ENCODE measurements around the gene POC1A. TPM values are rescaled to one million over a fixed set of nuclear protein-coding genes. Genes with fewer than 3 reads are reported as not detected.

Gene POC1A
- total RNA-seq, 1 experiment from 2014 or later, result 32.2 TPM

DNA sequence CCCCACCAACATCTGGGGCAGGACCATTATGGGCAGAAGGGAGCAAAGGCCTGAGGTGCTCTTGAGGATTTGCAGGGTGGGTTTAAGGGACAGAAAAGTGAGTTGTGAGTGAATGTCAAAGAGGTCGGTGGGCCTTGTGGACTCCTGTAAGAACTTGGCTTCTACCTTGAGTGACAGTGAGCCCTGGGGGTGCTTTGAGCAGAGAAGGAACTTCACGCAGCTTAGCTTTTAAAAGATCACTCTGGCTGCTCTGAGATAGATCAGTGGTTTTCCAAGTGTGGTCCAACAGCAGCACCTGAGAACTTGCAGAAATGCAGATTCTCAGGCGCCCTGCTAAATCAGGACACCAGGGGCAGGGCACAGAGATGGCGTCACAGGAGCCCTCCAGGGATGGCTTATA is 28.5 kb upstream of the POC1A start:
- Histone ChIP-seq H3K27me3 (replicated peaks; ENCODE audit: control insufficient read depth, insufficient read depth, low read length) (no peaks in the 10 kb centered on the region), H3K36me3 (ENCODE audit: control insufficient read depth, insufficient read depth, low read length) (no peaks in the 10 kb centered on the region), H3K4me3 (ENCODE audit: low read depth, low read length) (no peak overlapping the region), H3K9me3 (no peaks in the 10 kb centered on the region), H3K4me1 (no peaks in the 10 kb centered on the region)
- H3K9me3 Mint-ChIP-seq (ENCODE audit: unreplicated experiment), result no peaks in the 10 kb centered on the region
- TF ChIP-seq, protein P1, sequence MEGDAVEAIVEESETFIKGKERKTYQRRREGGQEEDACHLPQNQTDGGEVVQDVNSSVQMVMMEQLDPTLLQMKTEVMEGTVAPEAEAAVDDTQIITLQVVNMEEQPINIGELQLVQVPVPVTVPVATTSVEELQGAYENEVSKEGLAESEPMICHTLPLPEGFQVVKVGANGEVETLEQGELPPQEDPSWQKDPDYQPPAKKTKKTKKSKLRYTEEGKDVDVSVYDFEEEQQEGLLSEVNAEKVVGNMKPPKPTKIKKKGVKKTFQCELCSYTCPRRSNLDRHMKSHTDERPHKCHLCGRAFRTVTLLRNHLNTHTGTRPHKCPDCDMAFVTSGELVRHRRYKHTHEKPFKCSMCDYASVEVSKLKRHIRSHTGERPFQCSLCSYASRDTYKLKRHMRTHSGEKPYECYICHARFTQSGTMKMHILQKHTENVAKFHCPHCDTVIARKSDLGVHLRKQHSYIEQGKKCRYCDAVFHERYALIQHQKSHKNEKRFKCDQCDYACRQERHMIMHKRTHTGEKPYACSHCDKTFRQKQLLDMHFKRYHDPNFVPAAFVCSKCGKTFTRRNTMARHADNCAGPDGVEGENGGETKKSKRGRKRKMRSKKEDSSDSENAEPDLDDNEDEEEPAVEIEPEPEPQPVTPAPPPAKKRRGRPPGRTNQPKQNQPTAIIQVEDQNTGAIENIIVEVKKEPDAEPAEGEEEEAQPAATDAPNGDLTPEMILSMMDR (IDR thresholded peaks at IDR 0.05; ENCODE audit: insufficient read depth in 1 of 2, low read depth in 1 of 2, low read length in 1 of 2, severe bottlenecking in 1 of 2, unreplicated experiment in 1 of 2), result no peak
- no peaks in the 10 kb centered on the region for H3K27me3 Mint-ChIP-seq (ENCODE audit: insufficient read depth, unreplicated experiment)
- H3K27ac Mint-ChIP-seq (ENCODE audit: unreplicated experiment), result no peak overlapping the region
- no TSS peak for BruUV-seq (replicated peaks)
- no peak for DNase-seq
- H3K4me1 Mint-ChIP-seq (ENCODE audit: low read depth, unreplicated experiment), result no peaks in the 10 kb centered on the region
- intact Hi-C loops (cut with micrococcal nuclease; ENCODE audit: unreplicated experiment), result no loop called here
- ChIA-PET POLR2A (no interaction called here), CTCF (interaction anchor here (0.9 kb wide), 1 partner anchor 8 kb away, joined by 4 read pairs; no protein-coding TSS in a partner anchor)
- H3K36me3 Mint-ChIP-seq (ENCODE audit: insufficient read depth, unreplicated experiment), result no peaks in the 10 kb centered on the region
- H3K4me3 Mint-ChIP-seq (ENCODE audit: unreplicated experiment), result no peak overlapping the region

DNA sequence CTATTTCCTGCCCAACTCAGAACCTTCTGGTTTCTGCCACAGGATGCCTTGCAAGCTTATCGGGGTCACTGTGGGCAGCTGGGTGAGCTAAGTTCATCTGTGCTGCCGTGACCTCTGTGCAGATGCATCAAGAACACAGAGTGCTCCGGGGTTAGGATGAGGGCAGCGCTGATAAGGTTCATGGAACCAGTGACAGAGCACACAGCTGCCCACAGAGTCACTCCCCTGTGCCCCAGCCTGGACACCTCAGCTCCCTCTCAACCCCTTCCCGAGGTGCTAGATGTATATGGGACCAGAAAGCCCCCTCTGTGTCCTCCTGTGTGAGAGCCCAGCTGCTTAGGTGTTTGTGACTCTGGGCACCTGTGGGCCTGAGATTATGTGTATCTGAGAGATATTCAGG is 28.0 kb upstream of the POC1A start:
- TF ChIP-seq, protein P1 (IDR thresholded peaks at IDR 0.05; ENCODE audit: insufficient read depth in 1 of 2, low read depth in 1 of 2, low read length in 1 of 2, severe bottlenecking in 1 of 2, unreplicated experiment in 1 of 2), result no peak
- Mint-ChIP-seq H3K4me1 (ENCODE audit: low read depth, unreplicated experiment) (no peaks in the 10 kb centered on the region), H3K4me3 (ENCODE audit: unreplicated experiment) (no peak overlapping the region), H3K9me3 (ENCODE audit: unreplicated experiment) (no peaks in the 10 kb centered on the region), H3K36me3 (ENCODE audit: insufficient read depth, unreplicated experiment) (no peaks in the 10 kb centered on the region), H3K27me3 (ENCODE audit: insufficient read depth, unreplicated experiment) (no peaks in the 10 kb centered on the region), H3K27ac (ENCODE audit: unreplicated experiment) (no peak overlapping the region)
- Histone ChIP-seq H3K4me3 (ENCODE audit: low read depth, low read length) (no peak overlapping the region), H3K9me3 (no peaks in the 10 kb centered on the region), H3K27me3 (replicated peaks; ENCODE audit: control insufficient read depth, insufficient read depth, low read length) (no peaks in the 10 kb centered on the region), H3K4me1 (peaks cover 2% of the 10 kb centered on the region; the same call in 1 of the 2 replicates), H3K36me3 (ENCODE audit: control insufficient read depth, insufficient read depth, low read length) (no peaks in the 10 kb centered on the region)
- BruUV-seq (replicated peaks), result no TSS peak
- intact Hi-C loops (cut with micrococcal nuclease; ENCODE audit: unreplicated experiment), result no loop called here
- POLR2A ChIA-PET, result interaction anchor here (1.1 kb wide), 1 partner anchor 27 kb away, joined by 5 read pairs; the partner anchor contains the start of gene POC1A
- DNase-seq, result no peak
- CTCF ChIA-PET, result no interaction called here

DNA sequence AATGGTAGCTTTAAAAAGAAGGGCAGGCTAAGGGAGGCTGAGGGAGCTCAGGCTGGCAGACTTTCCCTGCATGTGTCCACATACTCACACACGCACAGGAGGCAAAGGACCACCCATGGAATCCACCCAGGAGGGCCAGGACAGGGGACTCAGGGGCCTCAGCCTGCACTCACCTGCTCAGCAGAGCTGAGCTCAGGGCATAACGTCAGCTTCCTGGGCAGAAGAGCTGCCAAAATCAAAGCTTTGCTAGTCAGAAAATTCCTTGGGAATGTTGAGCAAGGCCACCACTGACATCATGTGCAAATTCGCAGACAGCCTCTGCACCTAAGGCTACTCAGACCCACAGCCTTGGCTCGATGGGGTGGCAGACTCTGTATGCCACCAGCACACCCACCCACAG is 27.3 kb upstream of the POC1A start:
- TF ChIP-seq, protein P1 (IDR thresholded peaks at IDR 0.05; ENCODE audit: insufficient read depth in 1 of 2, low read depth in 1 of 2, low read length in 1 of 2, severe bottlenecking in 1 of 2, unreplicated experiment in 1 of 2), result no peak

More for the DNA sequence above, 27.3 kb upstream of the POC1A start:
- H3K4me3 Mint-ChIP-seq (ENCODE audit: unreplicated experiment), result no peak overlapping the region
- H3K27ac Mint-ChIP-seq (ENCODE audit: unreplicated experiment), result no peak overlapping the region
- CTCF ChIA-PET, result interaction anchor here (0.6 kb wide), 1 partner anchor 11 kb away, joined by 3 read pairs; no protein-coding TSS in a partner anchor
- no peaks in the 10 kb centered on the region for H3K4me1 Mint-ChIP-seq (ENCODE audit: low read depth, unreplicated experiment)
- POLR2A ChIA-PET, result interaction anchor here (1.1 kb wide), 1 partner anchor 27 kb away, joined by 5 read pairs; the partner anchor contains the start of gene POC1A
- H3K9me3 Mint-ChIP-seq (ENCODE audit: unreplicated experiment), result no peaks in the 10 kb centered on the region
- Histone ChIP-seq H3K27me3 (replicated peaks; ENCODE audit: control insufficient read depth, insufficient read depth, low read length) (no peaks in the 10 kb centered on the region), H3K36me3 (ENCODE audit: control insufficient read depth, insufficient read depth, low read length) (no peaks in the 10 kb centered on the region), H3K4me1 (peaks cover 6% of the 10 kb centered on the region; the same call in 1 of the 2 replicates), H3K4me3 (ENCODE audit: low read depth, low read length) (no peak overlapping the region), H3K9me3 (no peaks in the 10 kb centered on the region)
- DNase-seq, result no peak
- intact Hi-C loops (cut with micrococcal nuclease; ENCODE audit: unreplicated experiment), result no loop called here
- H3K36me3 Mint-ChIP-seq (ENCODE audit: insufficient read depth, unreplicated experiment), result no peaks in the 10 kb centered on the region
- no TSS peak for BruUV-seq (replicated peaks)
- no peaks in the 10 kb centered on the region for H3K27me3 Mint-ChIP-seq (ENCODE audit: insufficient read depth, unreplicated experiment)

Measured in Caco-2 (cell line).